LNCaP clone FGC (cell line): Measurements from ENCODE around the gene CHI3L1.

Experiments
- DNase-seq: peaks from one replicate; pipeline ENCODE4 v3.0.0-alpha.2; 2011; ENCODE audit warnings: low read depth
- H3K4me3 ChIP-seq: 2 replicates; pipeline ENCODE4 v1.5.1; 2011; ENCODE audit warnings: mild to moderate bottlenecking, low read depth, low read length, control low read depth
- TF ChIP-seq, protein P1 (sequence below): IDR thresholded peaks from 2 replicates; pipeline ENCODE4 v1.5.1; 2012; ENCODE audit warnings: mild to moderate bottlenecking; ENCODE audit not compliant: control insufficient read depth, insufficient read depth; ENCODE audit errors: extremely low read depth

CHI3L1 gene

DNA sequence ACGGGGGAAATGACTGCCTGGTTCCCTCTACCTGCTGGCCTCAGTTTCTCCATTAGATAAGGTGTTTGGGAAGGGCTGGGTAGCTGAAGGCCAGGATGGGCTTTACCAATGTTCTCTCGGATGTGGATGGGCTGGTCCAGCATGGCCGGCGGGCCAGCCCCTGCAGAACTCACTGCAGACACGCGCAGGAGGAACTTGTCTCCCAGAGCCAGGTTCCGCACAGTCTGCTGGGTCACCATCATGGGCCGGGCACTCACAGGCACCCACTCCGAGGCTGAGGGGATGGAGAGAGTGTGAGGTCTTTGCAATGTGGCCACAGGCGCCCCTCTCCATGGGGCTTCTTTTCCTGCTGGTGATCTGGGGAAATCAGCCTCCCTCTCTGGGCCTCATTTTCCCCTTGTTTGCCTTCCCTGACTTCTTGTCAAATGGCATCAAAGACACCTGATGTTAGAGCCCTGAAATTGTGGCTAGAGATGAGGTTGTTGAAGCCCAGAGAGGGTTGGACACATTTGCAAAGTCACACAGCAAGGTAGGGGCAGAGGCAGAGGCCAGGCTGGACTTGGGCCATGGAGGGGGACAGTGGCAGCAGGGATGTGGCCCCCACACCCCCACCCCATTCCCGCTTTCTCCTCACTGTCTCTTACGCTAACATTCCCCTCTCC lies 12.0 kb downstream of the CHI3L1 start:
- H3K4me3 ChIP-seq: no peak overlapping the region
- no peak for DNase-seq
- TF ChIP-seq, protein P1, sequence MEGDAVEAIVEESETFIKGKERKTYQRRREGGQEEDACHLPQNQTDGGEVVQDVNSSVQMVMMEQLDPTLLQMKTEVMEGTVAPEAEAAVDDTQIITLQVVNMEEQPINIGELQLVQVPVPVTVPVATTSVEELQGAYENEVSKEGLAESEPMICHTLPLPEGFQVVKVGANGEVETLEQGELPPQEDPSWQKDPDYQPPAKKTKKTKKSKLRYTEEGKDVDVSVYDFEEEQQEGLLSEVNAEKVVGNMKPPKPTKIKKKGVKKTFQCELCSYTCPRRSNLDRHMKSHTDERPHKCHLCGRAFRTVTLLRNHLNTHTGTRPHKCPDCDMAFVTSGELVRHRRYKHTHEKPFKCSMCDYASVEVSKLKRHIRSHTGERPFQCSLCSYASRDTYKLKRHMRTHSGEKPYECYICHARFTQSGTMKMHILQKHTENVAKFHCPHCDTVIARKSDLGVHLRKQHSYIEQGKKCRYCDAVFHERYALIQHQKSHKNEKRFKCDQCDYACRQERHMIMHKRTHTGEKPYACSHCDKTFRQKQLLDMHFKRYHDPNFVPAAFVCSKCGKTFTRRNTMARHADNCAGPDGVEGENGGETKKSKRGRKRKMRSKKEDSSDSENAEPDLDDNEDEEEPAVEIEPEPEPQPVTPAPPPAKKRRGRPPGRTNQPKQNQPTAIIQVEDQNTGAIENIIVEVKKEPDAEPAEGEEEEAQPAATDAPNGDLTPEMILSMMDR: no peak

DNA sequence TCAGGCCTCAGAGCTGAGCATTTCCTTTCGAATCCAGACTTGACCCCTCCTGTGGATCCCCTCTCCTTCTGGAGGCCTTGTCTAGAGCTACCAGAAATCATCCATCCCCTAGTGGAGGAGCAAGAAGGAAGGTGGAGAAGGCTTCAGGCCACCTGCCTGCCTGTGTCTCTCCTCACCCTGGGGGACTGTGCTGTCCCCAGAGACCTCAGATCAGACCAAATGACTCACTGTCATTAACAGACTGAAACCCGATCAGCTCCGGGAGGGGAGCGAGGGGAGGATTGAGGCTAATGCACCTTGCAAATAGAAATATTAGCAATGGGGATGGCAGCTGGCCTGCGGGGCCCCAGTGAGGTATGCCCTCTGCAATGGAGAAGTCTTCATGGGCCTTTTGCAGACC lies 12.9 kb downstream of the CHI3L1 start:
- DNase-seq: no peak
- TF ChIP-seq, protein P1: no peak
- no peak overlapping the region for H3K4me3 ChIP-seq

DNA sequence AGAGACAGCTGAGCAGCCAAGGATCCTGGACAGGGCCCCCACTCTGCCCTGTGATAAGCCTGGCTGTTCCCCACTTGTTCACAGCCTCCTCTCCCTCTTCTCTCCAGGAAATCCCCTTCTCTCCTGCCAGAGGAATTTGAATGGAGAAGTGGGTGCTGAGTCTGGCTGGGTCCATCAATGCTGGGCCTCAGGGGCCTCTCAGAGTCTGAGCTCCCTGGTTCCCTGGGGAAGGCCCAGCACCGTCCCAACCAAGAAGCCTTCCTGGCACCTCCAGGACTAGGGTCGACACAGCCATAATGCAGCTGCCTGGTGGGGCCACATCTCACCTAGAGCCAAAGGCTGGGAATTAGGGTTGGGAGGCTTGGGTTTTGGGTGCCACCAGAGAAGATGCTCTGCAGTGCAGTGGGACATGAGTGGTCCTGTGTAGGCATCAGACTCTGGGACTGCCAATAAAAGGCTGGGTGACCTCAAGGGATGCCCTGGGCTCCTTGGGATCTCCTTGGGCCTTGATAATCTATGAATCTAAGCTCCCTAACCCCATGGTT lies 13.4 kb downstream of the CHI3L1 start:
- H3K4me3 ChIP-seq: no peak overlapping the region
- TF ChIP-seq, protein P1: no peak

DNA sequence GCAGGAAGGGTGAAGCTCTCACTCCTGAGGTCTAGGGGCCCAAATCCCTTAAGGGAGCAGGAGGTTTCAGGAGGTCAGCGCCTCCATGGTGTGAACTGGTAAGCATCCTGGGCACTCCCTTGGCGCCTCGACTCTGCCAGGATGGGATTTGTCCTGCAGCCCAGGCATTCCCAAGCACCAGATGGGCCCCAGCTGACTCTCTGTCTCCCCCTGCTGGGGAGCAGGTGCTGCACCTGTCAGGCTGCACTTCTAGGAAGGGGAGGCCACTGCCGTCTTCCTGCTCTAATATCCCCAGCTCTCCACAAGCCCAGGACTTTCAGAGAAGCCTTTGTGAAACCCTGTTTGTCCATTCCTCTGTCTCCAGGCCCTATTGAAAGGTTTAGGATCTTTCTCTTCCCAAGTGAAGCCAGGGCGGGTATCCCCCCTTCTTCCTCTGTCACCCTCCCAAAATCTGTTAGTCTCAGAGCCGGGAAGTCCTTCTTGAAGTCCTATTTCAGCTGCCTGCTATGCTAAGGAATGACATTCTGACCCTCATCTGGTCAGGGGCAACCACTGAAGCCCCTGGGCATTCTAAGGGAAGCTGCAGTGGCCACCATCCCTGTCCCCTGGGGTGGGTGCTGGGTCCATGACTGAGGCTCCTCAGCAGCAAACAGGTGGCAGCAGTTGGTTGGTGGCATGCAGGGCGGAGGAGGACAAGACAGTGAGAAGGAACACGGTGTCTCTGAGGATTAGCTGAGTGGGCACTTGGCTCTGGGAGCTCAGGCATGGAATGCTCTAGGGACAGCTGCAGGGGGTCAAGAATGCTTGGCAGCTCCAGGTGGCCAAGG lies 14.1 kb downstream of the CHI3L1 start:
- peak; percentile 25 for DNase-seq
- no peak overlapping the region for H3K4me3 ChIP-seq
- TF ChIP-seq, protein P1: peak; percentile 95

More for the DNA sequence above, 13.4 kb downstream of the CHI3L1 start:
- DNase-seq: no peak

DNA sequence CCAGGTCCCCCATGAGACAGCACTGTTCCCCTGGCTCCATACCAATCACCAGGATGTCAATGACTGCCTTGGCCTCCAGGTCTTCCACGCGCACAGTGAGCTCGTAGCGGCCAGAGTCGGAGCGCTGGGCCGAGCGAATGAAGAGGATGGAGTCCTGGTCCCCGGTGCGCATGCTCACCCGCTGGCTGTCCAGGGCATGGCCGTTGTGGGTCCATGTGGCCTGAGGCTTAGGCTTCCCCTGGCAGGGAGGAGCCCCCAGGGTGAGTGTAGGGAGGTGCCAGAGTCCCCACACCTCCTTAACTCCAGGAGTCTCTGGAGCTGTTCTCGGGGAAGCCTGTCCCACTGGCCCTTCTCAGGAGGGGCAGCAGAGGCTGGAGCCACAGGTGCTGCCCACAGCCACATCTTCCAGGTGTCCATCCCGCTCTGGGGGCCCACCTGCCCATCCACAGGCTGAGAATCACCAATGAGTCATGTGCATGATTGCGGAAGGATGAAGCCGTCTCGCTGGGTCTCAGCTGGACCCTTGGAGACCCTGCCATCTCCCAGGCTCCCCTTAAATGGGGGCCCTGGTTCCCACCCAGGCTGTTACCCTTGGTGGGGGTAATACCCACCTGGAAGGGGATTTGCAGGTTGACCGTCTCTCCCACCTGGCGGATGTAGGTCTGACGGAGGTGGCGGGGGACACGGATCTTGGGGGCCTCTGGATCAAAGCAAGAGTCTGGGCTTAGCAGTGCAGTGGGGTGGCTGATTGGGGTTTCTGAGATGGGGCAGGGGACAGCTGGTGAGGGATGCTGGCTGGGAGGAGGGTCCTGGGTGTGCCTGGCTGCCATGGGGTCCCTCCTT lies 14.9 kb downstream of the CHI3L1 start:
- DNase-seq: no peak
- no peak overlapping the region for H3K4me3 ChIP-seq
- TF ChIP-seq, protein P1: no peak

DNA sequence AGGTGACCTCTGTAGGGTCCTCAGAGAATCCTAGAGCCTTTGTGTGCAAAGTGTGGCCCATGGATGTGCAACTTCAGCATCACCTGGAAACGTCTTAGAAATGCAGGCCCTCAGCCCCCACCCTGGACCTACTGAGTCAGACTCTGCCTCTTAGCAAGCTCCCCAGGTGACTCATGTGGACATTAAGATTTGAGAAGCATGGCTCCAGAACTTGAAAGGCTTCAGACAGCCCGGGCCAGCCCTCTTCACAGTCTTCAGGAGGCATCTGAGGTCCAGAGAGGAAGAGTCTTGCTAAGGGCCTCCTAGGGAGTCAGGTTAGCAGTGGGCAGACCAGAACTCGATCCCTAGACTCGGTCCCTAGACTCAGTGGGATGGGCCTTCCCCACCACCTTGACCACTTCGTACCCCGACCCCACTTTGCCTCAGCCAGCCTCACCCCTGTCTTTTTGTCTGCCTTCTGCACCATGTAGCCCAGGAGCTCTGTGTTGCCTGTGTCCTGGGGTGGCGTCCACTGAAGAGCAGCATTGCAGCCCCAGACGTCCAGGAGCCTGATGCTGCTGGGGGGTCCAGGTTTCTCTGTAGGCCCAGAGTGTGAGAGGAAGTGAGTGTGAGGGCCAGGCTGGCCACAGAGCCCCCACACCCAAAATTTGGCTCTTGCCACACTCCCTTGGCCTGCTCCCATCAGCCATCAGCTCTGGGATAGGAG lies 15.7 kb downstream of the CHI3L1 start:
- DNase-seq: no peak
- H3K4me3 ChIP-seq: no peak overlapping the region
- TF ChIP-seq, protein P1: no peak
